Fibroblast of villous mesenchyme (primary cell): ENCODE results near the gene KDM6B. TPM values are rescaled to one million over a fixed set of nuclear protein-coding genes. Genes with fewer than 3 reads are reported as not detected.

ENCODE experiments used
- DNase-seq: peaks from one replicate; pipeline ENCODE4 v3.0.0-alpha.2; 2010; ENCODE audit warnings: low read depth
- H3K4me3 ChIP-seq: 2 replicates; pipeline ENCODE4 v1.5.1; 2011; ENCODE audit warnings: low read depth, mild to moderate bottlenecking, low read length
- total RNA-seq: library from RNA; depleted of rRNA; stranded (reverse); fragments of >200 nt; gene quantifications from 2 replicates; pipeline ENCODE4 v1.2.3, GENCODE V29; 2012
- TF ChIP-seq, protein P1 (sequence below): IDR thresholded peaks from 2 replicates; pipeline ENCODE4 v1.5.1; 2012; ENCODE audit warnings: low read depth, mild to moderate bottlenecking, low read length; ENCODE audit not compliant: insufficient read depth

Gene KDM6B
- total RNA-seq, 1 donor: 3.0 TPM

DNA sequence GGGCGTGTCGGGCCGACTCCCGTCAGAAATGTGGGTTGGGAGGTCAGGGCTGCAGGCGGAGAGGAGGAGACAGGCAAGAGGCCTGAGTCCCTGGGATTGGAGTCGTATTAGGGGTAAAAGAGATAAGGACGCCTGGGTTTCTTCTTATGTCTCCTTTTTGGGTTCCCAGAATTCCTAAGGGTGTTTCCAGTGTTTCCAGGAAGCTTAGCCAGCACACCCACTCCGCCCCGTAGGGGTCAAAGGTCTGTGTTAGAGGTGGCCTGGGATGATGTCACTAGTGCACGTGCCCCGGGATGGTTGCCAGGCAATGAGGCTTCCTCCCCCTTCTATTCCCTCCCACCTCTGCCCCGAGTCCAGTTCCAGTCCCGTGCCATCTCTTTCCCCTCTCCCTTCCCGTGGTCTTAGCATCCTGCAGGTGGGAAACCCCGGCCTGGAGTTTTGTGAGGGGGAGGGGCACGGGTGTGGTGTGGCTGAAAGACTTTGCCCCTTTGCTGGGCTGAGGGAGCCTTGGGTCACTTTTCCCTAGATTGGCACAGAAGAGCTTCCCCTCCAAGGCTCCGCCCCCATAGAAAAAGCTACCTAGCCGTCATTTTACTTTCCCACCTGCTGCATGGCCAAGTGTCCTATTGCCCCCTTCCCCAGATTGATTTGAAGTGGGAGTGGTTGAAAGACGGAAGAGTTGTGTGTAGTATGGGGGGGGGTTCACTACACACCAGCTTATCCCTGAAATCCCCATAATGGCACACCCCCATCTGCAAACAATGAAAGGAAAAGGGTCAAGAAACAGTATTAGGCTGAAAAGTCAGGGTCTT, 2.8 kb downstream of the KDM6B start:
- peak overlapping the region; percentile 80 for H3K4me3 ChIP-seq
- peak; percentile 100 for DNase-seq
- TF ChIP-seq, protein P1, sequence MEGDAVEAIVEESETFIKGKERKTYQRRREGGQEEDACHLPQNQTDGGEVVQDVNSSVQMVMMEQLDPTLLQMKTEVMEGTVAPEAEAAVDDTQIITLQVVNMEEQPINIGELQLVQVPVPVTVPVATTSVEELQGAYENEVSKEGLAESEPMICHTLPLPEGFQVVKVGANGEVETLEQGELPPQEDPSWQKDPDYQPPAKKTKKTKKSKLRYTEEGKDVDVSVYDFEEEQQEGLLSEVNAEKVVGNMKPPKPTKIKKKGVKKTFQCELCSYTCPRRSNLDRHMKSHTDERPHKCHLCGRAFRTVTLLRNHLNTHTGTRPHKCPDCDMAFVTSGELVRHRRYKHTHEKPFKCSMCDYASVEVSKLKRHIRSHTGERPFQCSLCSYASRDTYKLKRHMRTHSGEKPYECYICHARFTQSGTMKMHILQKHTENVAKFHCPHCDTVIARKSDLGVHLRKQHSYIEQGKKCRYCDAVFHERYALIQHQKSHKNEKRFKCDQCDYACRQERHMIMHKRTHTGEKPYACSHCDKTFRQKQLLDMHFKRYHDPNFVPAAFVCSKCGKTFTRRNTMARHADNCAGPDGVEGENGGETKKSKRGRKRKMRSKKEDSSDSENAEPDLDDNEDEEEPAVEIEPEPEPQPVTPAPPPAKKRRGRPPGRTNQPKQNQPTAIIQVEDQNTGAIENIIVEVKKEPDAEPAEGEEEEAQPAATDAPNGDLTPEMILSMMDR: no peak

DNA sequence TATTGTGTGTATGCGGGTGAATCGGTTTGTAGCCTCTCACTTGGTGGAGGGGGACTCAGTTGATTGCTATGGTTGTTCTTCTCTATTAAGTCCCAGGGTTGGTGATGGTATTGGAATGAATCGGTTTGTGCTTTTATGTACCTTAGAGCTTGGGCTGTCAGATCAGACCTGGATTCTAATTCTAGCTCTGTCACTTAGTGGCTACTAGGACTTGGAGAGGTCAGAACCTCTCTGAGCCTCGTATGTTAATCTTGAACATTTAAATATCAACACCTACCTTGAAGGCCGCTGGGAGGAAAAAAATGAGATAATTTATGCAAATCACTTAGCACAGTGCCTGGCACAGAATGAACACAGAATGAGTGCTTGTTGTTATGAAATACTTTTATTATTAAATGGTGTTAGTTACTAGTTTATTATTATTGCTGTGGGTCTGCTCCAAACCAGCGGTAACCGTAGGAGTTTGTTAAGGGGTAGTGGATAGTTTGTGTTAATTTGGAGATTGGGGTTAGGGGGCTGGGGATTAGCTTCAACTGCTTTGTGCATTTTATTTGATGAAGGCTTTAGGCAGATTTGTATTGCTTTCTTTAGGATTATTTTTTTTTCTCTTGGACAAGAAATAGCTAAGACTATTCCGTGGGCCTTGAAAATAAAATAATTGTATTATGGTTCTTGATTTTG, 3.5 kb downstream of the KDM6B start:
- peak overlapping the region; percentile 80 for H3K4me3 ChIP-seq
- TF ChIP-seq, protein P1: no peak
- peak; percentile 34 for DNase-seq

DNA sequence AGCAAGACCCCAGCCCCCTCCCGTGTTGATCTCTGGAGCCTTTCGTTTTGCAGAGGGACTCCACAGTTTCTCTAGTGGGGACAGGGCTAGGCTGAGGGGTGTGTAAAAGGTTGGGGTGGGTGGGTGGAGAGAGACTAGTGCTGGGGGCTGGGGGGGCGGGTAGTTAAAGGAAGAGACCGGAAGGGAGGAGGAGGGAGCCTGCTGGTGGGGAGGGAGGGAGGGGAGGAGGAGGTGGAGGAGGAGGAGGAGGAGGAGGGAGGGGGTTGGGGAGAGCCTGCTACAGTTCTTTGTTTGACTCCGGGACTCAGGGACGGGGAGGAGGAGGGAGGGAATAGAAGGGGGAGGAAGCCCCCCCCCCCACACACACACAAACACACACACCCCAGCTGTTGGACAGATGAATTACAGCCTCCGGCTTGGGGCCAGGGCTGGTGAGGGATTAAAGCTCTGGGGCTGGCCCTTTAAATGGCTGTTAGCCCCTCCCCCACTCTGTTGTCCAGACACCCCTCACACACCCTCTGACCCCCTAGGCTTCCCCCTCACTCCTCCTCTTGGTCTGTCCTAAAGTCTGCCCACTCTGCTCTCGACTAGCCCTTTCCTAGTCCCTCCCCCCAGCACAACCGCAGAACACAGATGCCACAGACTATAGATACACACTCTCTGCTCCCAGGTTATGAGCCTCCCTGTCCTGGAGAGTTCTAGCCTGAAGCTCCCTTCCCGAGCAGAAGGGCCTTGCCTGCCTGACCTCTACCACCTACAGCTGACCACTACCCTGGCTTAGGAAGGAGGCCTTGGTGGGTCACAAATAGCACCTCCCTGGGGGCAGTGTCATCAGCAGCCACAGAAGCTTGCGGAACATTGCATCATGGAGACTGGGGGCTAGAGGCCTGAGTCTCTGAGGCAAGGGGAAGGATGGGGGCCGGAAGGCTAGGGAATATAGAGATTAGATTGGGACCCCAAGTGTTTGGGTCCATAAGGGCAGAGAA, 4.4 kb downstream of the KDM6B start:
- H3K4me3 ChIP-seq: peak overlapping the region; percentile 80
- DNase-seq: peak; percentile 96
- TF ChIP-seq, protein P1: no peak

GRCh38 chr17:7839190-7839875, 5.3 kb downstream of the KDM6B start:
- TF ChIP-seq, protein P1: no peak
- peak; percentile 20 for DNase-seq
- peak overlapping the region; percentile 80 for H3K4me3 ChIP-seq

DNA sequence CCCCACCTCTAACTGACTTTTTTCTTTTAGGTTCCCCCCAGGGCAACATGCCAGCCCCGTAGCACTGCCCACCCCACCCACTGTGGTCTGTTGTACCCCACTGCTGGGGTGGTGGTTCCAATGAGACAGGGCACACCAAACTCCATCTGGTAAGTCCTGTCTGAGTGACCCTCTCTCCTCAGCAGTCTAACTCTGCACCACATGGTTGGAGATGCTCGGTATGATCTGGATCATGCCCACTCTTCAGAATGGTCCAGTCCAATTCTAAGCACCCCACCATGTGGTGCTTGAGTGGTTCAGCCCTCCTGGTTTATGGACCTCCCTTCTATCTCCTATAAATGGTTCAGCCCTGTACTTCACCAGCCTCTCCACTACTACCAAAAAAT, 5.9 kb downstream of the KDM6B start:
- TF ChIP-seq, protein P1: no peak
- H3K4me3 ChIP-seq: no peak overlapping the region
- peak; percentile 23 for DNase-seq

DNA sequence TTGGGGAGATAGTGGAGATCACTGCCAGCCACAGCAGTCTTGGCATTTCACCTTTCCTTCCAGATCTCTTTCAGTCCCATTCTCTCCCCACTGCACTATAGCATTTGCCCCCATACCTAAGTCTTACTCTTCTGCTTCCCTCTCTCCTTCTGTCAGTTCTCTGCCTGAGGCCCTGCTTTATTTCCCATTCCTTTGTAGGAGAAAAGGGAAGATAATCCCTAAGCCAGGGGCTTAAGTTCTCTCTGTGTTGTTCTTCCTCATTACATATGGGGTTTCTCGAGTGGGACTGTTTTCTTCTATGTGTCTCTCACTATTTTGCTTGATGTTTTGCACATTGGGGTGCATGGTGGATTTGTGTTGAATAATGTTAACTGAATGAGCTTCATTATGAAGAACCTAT, 6.4 kb downstream of the KDM6B start:
- H3K4me3 ChIP-seq: no peak overlapping the region
- DNase-seq: no peak
- TF ChIP-seq, protein P1: no peak
